CD4-positive, CD25-positive, alpha-beta regulatory T cell (primary cell): ENCODE data around the gene PLA2G6. TPM values are rescaled to one million over a fixed set of nuclear protein-coding genes. Genes with fewer than 3 reads are reported as not detected.
A peak's percentile ranks its signal among the peaks of the same experiment; 100 is the strongest.

Experiments
- ATAC-seq, 2 donors: fragments of 150-1000 bp; cut with Tn5 transposase; one replicate each; pipeline ENCODE4 v1.10.0; 2021; ENCODE audit warnings: low read depth in 2 of 2, moderate number of reproducible peaks in 2 of 2, moderate library complexity in 1 of 2
- DNase-seq, 3 donors: peaks; one replicate each; pipeline versions ENCODE4 v3.0.0 to v3.0.0-alpha.2; 2012 to 2022; ENCODE audit warnings: mixed read lengths in 1 of 3
- H3K27ac ChIP-seq: one replicate; pipeline ENCODE4 v1.7.0; 2013; ENCODE audit warnings: mild to moderate bottlenecking, low read length; ENCODE audit not compliant: insufficient read depth, poor library complexity, severe bottlenecking
- H3K27me3 ChIP-seq: one replicate; pipeline ENCODE4 v1.7.0; 2013; ENCODE audit warnings: low read length; ENCODE audit not compliant: control insufficient read depth, insufficient read depth
- H3K36me3 ChIP-seq: one replicate; pipeline ENCODE4 v1.7.0; 2013; ENCODE audit warnings: mild to moderate bottlenecking, low read length, moderate library complexity; ENCODE audit not compliant: control insufficient read depth, insufficient read depth
- H3K4me1 ChIP-seq: 2 replicates; pipeline ENCODE4 v1.7.0; 2013; ENCODE audit warnings: mild to moderate bottlenecking, low read length; ENCODE audit not compliant: insufficient read depth, control insufficient read depth, poor library complexity, severe bottlenecking
- H3K4me3 ChIP-seq: one replicate; pipeline ENCODE4 v1.7.0; 2013; ENCODE audit warnings: low read depth, mild to moderate bottlenecking, low read length, moderate library complexity
- H3K9me3 ChIP-seq, 2 experiments: 1 replicate in 1 of 2; 2 replicates in 1 of 2; pipeline ENCODE4 v1.7.0; 2013; ENCODE audit warnings: low read length in 2 of 2, mild to moderate bottlenecking in 1 of 2, moderate library complexity in 1 of 2; ENCODE audit not compliant: control insufficient read depth in 2 of 2
- H3K27ac Mint-ChIP-seq, 3 donors: one replicate each; pipeline ENCODE4 v1.8.0; 2020 to 2022; ENCODE audit warnings: mild to moderate bottlenecking in 3 of 3, mixed read lengths in 3 of 3, moderate library complexity in 2 of 3
- H3K27me3 Mint-ChIP-seq: one replicate; pipeline ENCODE4 v1.8.0; 2022; ENCODE audit warnings: mild to moderate bottlenecking, mixed read lengths
- H3K36me3 Mint-ChIP-seq: one replicate; pipeline ENCODE4 v1.8.0; 2020; ENCODE audit warnings: mixed read lengths
- H3K4me1 Mint-ChIP-seq, 4 donors: one replicate each; pipeline ENCODE4 v1.8.0; 2020 to 2022; ENCODE audit warnings: mixed read lengths in 4 of 4, mild to moderate bottlenecking in 1 of 4
- H3K4me3 Mint-ChIP-seq, 4 donors: one replicate each; pipeline ENCODE4 v1.8.0; 2020 to 2022; ENCODE audit warnings: mild to moderate bottlenecking in 4 of 4, mixed read lengths in 4 of 4, moderate library complexity in 3 of 4
- H3K9me3 Mint-ChIP-seq, 7 donors: one replicate each; pipeline ENCODE4 v1.8.0; 2020 to 2022; ENCODE audit warnings: mixed read lengths in 7 of 7, mild to moderate bottlenecking in 3 of 7, moderate library complexity in 2 of 7
- polyA plus RNA-seq, 4 donors: library from polyadenylated mRNA; unstranded; fragments of 300-500 nt; fragmentation: Illumina TruSeq; gene quantifications; one replicate each; pipeline ENCODE4 v1.2.3, GENCODE V29; 2021
- total RNA-seq: library from RNA; stranded (reverse); gene quantifications from one replicate; pipeline ENCODE4 v1.2.3, GENCODE V29; 2022

Gene PLA2G6
- total and polyA plus RNA-seq, 5 donors from 2014 or later, result 2.6 to 137 (median 5.5) TPM

DNA sequence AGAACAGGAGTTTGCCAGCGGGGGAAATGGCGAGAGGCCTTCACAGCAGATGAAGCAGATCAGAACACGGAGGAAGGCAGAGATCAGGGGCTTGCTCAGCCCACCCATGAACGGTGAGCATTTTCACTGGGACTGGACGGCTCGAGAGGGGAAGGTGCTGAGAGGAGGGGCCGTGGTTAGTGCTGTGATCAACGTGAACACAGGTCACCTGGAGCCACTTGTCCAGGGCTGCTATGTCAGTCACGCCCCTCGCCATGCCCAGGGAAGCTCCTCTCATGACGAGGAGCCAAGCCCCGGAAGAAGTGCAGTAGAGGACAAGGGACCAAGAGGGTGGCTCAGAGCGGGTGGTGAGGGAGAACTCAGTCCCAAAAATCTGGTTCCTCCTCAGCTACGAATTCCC lies 7.0 kb downstream of the PLA2G6 start:
- Mint-ChIP-seq H3K36me3 (peaks cover 7% of the 10 kb centered on the region), H3K27me3 (no peaks in the 10 kb centered on the region), H3K4me1 (peaks cover 9 to 51% (median 15%) of the 10 kb centered on the region in 4 donors), H3K4me3 (no peak overlapping the region), H3K9me3 (peaks cover 0 to 2% (median 0%) of the 10 kb centered on the region in 7 donors), H3K27ac (peak overlapping the region in 1 of 3 donors; percentile 33)
- peaks cover 18% of the 10 kb centered on the region for H3K4me1 ChIP-seq
- peaks cover 3% of the 10 kb centered on the region for H3K36me3 ChIP-seq
- DNase-seq (no peak), ATAC-seq (no peak)
- H3K27me3 ChIP-seq, result no peaks in the 10 kb centered on the region
- no peaks in the 10 kb centered on the region for H3K9me3 ChIP-seq
- H3K4me3 ChIP-seq, result no peak overlapping the region
- H3K27ac ChIP-seq, result no peak overlapping the region

DNA sequence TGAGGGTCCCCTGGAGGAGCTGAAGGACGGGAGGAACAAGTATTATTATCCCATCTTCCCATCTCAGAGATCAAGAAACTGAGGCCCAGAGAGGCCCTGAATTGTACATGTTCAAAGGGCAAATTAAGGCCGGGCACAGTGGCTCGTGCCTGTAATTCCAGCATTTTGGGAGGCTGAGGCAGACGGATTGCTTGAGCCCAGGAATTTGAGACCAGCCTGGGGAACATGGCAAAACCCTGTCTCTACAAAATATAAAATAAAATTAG lies 8.1 kb downstream of the PLA2G6 start:
- Histone ChIP-seq H3K9me3 (no peaks in the 10 kb centered on the region), H3K4me3 (no peak overlapping the region), H3K4me1 (peaks cover 17% of the 10 kb centered on the region), H3K36me3 (peaks cover 12% of the 10 kb centered on the region), H3K27ac (no peak overlapping the region), H3K27me3 (no peaks in the 10 kb centered on the region)
- Mint-ChIP-seq H3K9me3 (no peaks in the 10 kb centered on the region), H3K4me3 (peak overlapping the region in 1 of 4 donors; percentile 38), H3K27me3 (no peaks in the 10 kb centered on the region), H3K27ac (no peak overlapping the region), H3K4me1 (peaks cover 4 to 46% (median 9%) of the 10 kb centered on the region in 4 donors), H3K36me3 (peaks cover 7% of the 10 kb centered on the region)
- ATAC-seq (no peak), DNase-seq (no peak)

DNA sequence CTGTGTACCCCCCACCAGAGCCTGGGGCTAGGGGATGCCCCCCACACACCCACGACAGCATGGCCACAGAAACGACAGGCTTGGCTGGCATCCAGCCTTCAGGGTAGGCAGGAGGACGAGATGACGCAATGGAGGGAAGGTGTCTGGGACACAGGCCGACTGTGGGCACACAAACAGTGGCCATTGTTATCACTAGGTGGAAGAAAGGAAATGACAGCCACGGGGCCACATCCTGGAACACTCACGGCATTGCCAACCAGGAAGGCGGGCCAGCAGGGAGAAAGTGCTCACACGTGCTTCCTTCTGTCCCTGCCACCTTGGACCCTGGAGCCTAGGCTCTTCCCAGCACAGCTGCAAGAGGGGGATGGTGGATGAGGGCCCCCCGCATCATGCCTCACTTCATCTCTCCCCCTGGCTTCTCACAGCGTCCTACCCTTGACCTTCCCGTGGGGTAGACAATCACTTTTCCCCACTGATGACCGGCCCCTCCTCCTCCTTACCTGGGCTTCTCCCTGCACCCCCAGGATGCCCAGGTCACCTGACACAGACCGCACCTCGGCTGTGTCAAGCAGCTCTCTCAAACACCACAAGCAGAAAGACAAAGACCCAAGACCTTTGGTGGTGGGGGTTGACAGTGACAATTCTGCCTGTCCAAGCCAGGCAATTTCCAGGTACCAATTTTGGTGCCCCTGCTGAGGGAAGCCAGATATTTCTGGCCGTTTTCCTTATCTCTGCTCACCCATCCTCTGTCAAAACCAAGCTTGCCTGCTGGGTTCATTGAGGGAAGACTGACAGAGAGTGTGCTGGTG lies 8.6 kb downstream of the PLA2G6 start:
- Histone ChIP-seq H3K9me3 (no peaks in the 10 kb centered on the region), H3K36me3 (peaks cover 16% of the 10 kb centered on the region), H3K27me3 (no peaks in the 10 kb centered on the region), H3K4me3 (no peak overlapping the region), H3K27ac (no peak overlapping the region), H3K4me1 (peaks cover 17% of the 10 kb centered on the region)
- Mint-ChIP-seq H3K9me3 (no peaks in the 10 kb centered on the region), H3K27ac (peak overlapping the region in 2 of 3 donors; percentile 51 to 71), H3K4me1 (peaks cover 4 to 45% (median 9%) of the 10 kb centered on the region in 4 donors), H3K27me3 (no peaks in the 10 kb centered on the region), H3K4me3 (peak overlapping the region in 1 of 4 donors; percentile 38), H3K36me3 (peaks cover 8% of the 10 kb centered on the region)
- DNase-seq (no peak), ATAC-seq (no peak)

DNA sequence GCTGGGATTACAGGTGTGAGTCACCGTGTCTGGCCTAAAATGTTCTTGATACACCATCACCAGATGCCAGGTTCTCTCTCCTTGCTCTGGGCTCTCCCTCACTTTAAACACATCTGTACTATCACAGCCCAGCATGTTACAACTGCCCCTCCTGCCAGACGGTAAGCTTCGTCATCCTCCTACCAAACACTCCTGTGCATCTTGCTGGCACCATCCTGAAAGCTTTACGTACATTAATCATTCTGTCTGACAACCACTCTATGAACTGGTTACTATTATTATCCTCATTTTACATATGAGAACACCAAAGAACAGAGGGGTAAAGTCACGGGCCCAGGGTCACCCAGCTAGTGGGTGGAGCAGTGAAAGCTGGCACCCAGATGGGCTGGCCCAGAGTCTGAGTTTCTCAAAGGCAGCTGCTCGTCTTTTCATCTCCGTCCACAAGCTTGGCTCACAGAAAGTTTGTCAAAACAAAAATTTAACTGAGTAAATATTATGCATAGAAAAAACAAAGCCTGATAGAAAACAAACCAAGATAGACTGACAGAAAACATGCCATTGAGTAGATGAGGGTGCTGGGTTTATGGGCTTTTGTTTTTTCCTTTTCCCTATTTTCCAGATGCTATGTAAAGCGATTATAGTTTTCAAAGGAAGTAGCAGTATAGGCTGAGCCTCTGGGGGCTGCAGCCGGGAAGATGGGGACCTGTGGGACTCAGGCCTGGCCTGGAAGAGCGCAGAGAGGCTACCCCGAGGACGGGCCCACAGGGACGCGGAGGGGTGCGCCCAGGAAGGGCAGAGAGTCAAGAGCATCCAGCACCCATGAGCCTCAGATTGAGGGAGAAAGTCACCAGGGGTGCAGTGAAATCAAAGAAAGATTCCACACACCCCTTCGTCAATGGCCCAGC lies 9.5 kb downstream of the PLA2G6 start:
- no peaks in the 10 kb centered on the region for H3K9me3 Mint-ChIP-seq
- no peaks in the 10 kb centered on the region for H3K27me3 Mint-ChIP-seq
- peaks cover 17% of the 10 kb centered on the region for H3K4me1 ChIP-seq
- DNase-seq (no peak), ATAC-seq (no peak)
- H3K4me3 Mint-ChIP-seq, result no peak overlapping the region
- H3K9me3 ChIP-seq, result no peaks in the 10 kb centered on the region
- H3K4me1 Mint-ChIP-seq, result peaks cover 4 to 43% (median 10%) of the 10 kb centered on the region in 4 donors
- no peak overlapping the region for H3K4me3 ChIP-seq
- peaks cover 22% of the 10 kb centered on the region for H3K36me3 ChIP-seq
- H3K27ac ChIP-seq, result no peak overlapping the region
- peak overlapping the region; percentile 32 to 61 (median 51) for H3K27ac Mint-ChIP-seq
- peaks cover 11% of the 10 kb centered on the region for H3K36me3 Mint-ChIP-seq
- no peaks in the 10 kb centered on the region for H3K27me3 ChIP-seq

DNA sequence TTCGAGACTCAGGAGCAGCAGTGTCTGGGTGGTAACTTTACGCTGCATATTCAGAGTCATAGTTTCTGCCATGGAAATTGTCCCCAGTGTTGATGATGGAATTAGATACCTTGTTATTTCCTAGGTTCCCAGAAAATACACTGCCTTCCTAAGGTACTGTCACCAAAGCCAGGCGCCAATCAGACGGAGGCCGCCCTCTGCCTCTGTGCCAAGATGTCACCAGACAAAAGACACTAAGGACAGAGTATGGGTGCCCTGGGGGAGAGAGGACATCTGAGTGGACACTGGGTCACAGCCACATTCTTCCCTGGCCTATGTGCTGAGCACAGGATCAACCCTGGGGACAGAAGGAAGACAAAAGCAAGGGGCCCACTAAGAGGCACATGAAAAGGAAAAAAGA lies 11.2 kb downstream of the PLA2G6 start:
- Histone ChIP-seq H3K36me3 (peaks cover 26% of the 10 kb centered on the region), H3K27me3 (no peaks in the 10 kb centered on the region), H3K27ac (no peak overlapping the region), H3K4me1 (peaks cover 1% of the 10 kb centered on the region), H3K4me3 (no peak overlapping the region), H3K9me3 (no peaks in the 10 kb centered on the region)
- Mint-ChIP-seq H3K27ac (no peak overlapping the region), H3K4me1 (peaks cover 4 to 26% (median 5%) of the 10 kb centered on the region in 4 donors), H3K9me3 (no peaks in the 10 kb centered on the region), H3K4me3 (no peak overlapping the region), H3K27me3 (no peaks in the 10 kb centered on the region), H3K36me3 (peaks cover 11% of the 10 kb centered on the region)
- ATAC-seq, result no peak
- DNase-seq, result no peak

DNA sequence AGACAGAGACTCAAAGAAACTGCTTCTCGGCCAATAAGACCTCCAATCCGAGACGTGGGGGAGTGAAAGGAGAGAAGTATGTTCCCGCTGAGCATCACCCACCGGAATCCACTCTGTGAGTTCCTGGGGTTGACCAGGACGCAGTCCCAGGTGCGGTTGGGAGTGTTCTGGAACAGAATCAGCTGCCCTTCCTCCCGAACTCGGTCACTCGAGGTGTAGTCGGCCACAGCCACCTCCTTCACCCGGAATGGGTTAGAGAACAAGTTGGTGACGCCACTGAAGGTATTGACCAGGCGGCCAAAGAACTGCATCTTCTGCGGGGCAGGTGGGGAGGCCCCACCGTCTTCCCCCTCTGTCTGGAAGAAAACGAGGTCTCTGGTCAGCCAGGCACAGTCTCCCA lies 12.5 kb downstream of the PLA2G6 start:
- Histone ChIP-seq H3K36me3 (peaks cover 29% of the 10 kb centered on the region), H3K27me3 (no peaks in the 10 kb centered on the region), H3K4me3 (no peak overlapping the region), H3K9me3 (no peaks in the 10 kb centered on the region), H3K27ac (no peak overlapping the region), H3K4me1 (no peaks in the 10 kb centered on the region)
- Mint-ChIP-seq H3K36me3 (peaks cover 17% of the 10 kb centered on the region), H3K9me3 (no peaks in the 10 kb centered on the region), H3K4me3 (no peak overlapping the region), H3K27me3 (no peaks in the 10 kb centered on the region), H3K27ac (no peak overlapping the region), H3K4me1 (peaks cover 4 to 24% (median 5%) of the 10 kb centered on the region in 4 donors)
- ATAC-seq (no peak), DNase-seq (no peak)

DNA sequence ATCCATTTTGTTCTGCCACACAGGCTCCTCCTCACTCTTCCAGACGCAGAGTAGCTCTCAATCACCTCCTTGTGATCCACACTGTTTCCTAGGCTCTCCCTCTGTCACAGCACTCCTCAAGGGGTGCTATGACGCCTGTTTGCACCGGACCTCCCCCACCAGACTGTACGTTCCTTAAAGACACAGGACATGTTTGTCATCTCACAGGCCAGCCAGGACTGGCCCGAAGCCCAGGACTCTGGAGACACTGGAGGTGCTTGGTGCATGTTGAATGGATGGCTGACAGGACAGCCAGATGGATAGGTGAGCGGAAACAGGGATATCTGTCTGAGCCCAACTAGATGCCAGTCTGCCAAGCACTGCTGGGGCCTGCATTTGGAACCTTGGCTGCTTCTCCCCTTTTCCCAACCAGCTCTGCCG lies 13.6 kb downstream of the PLA2G6 start:
- Histone ChIP-seq H3K4me1 (no peaks in the 10 kb centered on the region), H3K36me3 (peaks cover 31% of the 10 kb centered on the region), H3K9me3 (no peaks in the 10 kb centered on the region), H3K27ac (no peak overlapping the region), H3K27me3 (no peaks in the 10 kb centered on the region), H3K4me3 (no peak overlapping the region)
- peaks cover 4 to 21% (median 5%) of the 10 kb centered on the region in 4 donors for H3K4me1 Mint-ChIP-seq
- H3K27ac Mint-ChIP-seq, result no peak overlapping the region
- peaks cover 17% of the 10 kb centered on the region for H3K36me3 Mint-ChIP-seq
- H3K9me3 Mint-ChIP-seq, result no peaks in the 10 kb centered on the region
- no peak overlapping the region for H3K4me3 Mint-ChIP-seq
- no peaks in the 10 kb centered on the region for H3K27me3 Mint-ChIP-seq
- DNase-seq (no peak), ATAC-seq (no peak)
